ENCODE measurements around the gene BSPH1.
"Not testable (repeated sequence)": the region's sequence is repeated elsewhere in the genome, so short reads cannot be mapped to it uniquely, and the experiment has no call there.

Gene BSPH1, protein sequence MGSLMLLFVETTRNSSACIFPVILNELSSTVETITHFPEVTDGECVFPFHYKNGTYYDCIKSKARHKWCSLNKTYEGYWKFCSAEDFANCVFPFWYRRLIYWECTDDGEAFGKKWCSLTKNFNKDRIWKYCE

DNA sequence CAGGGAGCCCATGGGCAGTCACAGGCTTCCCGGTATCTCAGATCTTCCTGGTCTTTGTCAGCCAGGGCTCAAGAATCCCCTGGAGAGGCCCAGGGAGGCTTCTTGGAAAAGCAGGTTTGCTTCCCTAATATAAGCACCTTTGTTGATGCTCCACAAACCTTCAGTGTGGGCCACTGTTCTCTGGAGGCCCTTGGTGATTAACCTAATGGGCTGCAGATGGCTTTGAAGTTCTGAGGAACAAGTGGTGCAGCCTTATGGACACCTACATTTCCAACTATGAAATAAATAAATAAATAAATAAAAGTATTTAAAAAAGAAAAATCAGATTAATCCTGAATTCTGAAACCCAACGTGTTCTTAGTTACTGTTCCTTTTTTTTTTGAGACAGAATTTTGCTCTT lies at the start of gene BSPH1:
BSPH1 (minus strand) TSS at position 101 of the 400 bp plus-strand sequence; CDS start at position 12, 89 bp downstream.
- DNase-seq: no peak

- DNase-seq: no peak
These were observed 44.8 kb upstream of the BSPH1 start for GRCh38 chr19:48036765-48037164.

GRCh38 chr19:48033604-48034003 lies 41.6 kb upstream of the BSPH1 start:
- no peak for DNase-seq

GRCh38 chr19:48030073-48030472 lies 38.1 kb upstream of the BSPH1 start:
- DNase-seq: no peak

- DNase-seq: no peak
These were observed 37.5 kb upstream of the BSPH1 start for GRCh38 chr19:48029431-48029830.

GRCh38 chr19:48025480-48025879 lies 33.5 kb upstream of the BSPH1 start:
- DNase-seq: no peak

DNA sequence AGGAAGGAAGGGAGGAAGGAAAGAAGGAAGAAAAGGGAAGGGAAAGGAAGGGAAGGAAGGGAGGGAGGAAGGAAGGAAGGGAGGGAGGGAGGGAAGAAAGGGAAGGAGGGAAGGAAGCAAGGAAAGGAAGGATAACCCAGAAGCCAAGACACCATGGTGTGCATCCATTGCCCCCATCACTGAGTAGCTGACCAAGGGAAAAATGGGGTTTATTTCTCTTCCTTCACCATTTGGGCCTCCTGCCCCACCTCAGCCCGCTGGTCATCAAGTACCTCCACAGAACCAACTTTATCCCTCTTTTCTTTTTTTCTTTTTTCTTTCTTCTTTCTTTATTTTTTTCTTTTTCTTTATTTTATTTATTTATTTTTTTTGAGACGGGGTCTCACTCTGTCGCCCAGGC lies 31.5 kb upstream of the BSPH1 start:
- DNase-seq: no peak

DNA sequence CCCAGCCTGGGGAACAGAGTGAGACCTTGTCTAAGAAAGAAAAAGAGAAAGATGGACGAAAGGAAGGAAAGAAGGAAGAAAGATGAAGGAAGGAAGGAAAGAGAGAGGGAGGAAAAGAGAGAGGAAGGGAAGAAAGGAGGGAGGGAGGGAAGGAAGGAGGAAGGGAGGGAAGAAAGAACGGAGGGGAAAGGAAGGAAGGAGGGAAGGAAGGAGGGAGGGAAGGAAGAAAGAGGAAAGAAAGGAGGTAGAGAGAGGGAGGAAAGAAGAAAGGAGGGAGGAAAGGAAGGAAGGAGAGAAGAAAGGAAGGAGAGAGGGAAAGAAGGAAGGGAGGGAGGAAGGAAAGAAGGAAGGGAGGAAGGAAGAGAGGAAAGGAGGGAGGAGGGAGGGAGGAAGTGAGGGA lies 31.0 kb upstream of the BSPH1 start:
- DNase-seq: no peak

DNA sequence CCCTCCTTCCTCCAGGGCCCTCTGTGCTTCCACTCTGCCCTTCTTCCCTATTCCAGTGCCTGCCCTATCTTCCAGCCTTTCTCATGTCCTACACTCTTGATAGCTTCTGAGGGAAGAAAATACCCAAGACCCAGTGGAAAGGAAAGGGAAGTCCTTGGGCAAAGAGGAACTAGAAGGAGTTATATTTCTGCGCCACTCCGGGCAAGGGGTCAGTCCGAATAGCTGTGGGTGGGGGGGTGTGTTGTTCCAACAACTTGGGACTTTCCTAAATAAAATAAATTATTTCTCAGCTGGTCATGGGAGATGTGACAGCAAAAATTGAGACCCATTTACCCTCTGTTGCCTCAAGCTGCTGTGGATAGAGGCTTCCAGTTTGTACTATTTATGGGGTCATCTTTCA lies 28.7 kb upstream of the BSPH1 start:
- no peak for DNase-seq

GRCh38 chr19:48010932-48011758 lies 19.2 kb upstream of the BSPH1 start:
- DNase-seq: no peak

- no peak for DNase-seq
These were observed 14.8 kb upstream of the BSPH1 start for GRCh38 chr19:48006762-48007161.

GRCh38 chr19:48004236-48004635 lies 12.3 kb upstream of the BSPH1 start:
- no peak for DNase-seq

- no peak for DNase-seq
These were observed 8.9 kb upstream of the BSPH1 start for GRCh38 chr19:48000846-48001245.

DNA sequence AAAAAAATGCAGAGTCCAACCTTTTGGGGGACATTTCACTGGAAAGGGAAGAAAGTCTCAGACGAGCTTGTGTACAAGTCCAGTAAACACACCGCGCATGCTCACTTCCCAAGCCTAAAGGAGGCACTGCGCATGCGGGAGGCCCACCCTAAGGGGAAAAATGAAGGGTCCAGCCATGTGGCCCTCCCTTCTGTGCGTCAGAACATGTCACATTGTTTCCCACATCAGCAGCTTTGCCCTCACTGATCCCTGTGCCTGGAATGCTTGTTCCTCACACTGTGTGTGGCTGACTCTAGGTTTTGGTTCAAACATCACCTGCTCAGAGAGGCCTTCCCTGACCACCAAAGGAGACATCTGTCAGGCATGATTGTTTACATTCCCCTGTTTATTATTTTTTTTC lies 6.8 kb upstream of the BSPH1 start:
- DNase-seq: no peak

GRCh38 chr19:47996230-47996727 lies 4.3 kb upstream of the BSPH1 start:
- no peak for DNase-seq

GRCh38 chr19:47994209-47994802 lies 2.3 kb upstream of the BSPH1 start, which contains the start of gene ELSPBP1:
ELSPBP1 (plus strand) TSS chr19:47994632; CDS start chr19:48008668, 14,036 bp downstream.
- DNase-seq: no peak

DNA sequence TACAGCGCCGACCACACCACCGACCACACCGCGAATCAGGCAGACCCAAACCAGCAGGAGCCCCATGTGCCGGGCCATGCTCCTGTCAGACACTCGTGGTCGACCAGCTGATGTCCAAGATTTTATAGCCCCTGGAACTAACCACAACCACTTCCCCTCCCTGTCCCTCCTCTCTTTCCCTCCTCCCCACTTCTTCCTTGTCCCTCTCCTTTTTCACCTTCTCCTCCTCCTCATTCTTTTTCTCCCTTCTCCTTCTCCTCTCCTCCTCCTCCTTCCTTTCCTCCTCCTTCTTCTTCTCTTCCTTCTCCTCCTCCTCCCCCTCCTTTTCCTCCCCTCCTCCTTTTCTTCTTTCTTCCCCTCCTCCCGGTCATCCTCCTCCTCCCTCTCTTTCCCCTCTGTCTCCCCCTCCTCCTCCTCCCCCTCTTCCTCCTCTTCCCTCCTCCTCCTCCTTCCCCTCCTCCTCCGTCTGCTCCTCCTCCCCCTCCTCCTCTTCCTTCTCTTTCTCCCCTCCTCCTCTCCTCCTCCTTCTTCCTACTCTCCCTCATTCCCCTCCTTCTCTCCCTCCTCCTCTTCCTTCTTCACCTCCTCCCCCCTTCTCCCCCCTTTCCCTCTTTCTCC lies 670 bp downstream of the BSPH1 start:
- no peak for DNase-seq

GRCh38 chr19:47973529-47973928 lies 18.4 kb downstream of the BSPH1 start:
- DNase-seq: no peak

GRCh38 chr19:47955936-47956335 lies 36.0 kb downstream of the BSPH1 start:
- not testable (repeated sequence) for DNase-seq

GRCh38 chr19:47952132-47952531 lies 39.8 kb downstream of the BSPH1 start:
- not testable (repeated sequence) for DNase-seq

- not testable (repeated sequence) for DNase-seq
These were observed 42.0 kb downstream of the BSPH1 start for GRCh38 chr19:47949852-47950521.

- not testable (repeated sequence) for DNase-seq
These were observed 63.4 kb downstream of the BSPH1 start for GRCh38 chr19:47928581-47928980.

GRCh38 chr19:47920107-47920506 lies 71.9 kb downstream of the BSPH1 start:
- not testable (repeated sequence) for DNase-seq

All from fibroblast of skin of right quadriceps (primary cell).